Astrocyte of the cerebellum (primary cell): Measurements from ENCODE around the gene PRKN.

Experiments
- DNase-seq: peaks from one replicate; pipeline ENCODE4 v3.0.0-alpha.2; 2011; ENCODE audit warnings: low read depth
- H3K4me3 ChIP-seq: 2 replicates; pipeline ENCODE4 v1.5.1; 2011; ENCODE audit warnings: mild to moderate bottlenecking, low read depth, low read length, moderate library complexity
- in situ Hi-C: cut with HindIII; loops from 2 replicates; pipeline ENCODE4 v1.10.0; 2017; ENCODE audit warnings: low sequenced_read_pairs
- TF ChIP-seq, protein P1 (sequence below): IDR thresholded peaks from 2 replicates; pipeline ENCODE4 v1.5.1; 2012; ENCODE audit warnings: low read length, low read depth, moderate library complexity, mild to moderate bottlenecking; ENCODE audit errors: missing control alignments

The PRKN gene

GRCh38 chr6:161432546-161432945 is 1295.0 kb downstream of the PRKN start:
- no peak for DNase-seq
- in situ Hi-C loops: no loop called here
- TF ChIP-seq, protein P1, sequence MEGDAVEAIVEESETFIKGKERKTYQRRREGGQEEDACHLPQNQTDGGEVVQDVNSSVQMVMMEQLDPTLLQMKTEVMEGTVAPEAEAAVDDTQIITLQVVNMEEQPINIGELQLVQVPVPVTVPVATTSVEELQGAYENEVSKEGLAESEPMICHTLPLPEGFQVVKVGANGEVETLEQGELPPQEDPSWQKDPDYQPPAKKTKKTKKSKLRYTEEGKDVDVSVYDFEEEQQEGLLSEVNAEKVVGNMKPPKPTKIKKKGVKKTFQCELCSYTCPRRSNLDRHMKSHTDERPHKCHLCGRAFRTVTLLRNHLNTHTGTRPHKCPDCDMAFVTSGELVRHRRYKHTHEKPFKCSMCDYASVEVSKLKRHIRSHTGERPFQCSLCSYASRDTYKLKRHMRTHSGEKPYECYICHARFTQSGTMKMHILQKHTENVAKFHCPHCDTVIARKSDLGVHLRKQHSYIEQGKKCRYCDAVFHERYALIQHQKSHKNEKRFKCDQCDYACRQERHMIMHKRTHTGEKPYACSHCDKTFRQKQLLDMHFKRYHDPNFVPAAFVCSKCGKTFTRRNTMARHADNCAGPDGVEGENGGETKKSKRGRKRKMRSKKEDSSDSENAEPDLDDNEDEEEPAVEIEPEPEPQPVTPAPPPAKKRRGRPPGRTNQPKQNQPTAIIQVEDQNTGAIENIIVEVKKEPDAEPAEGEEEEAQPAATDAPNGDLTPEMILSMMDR: no peak
- H3K4me3 ChIP-seq: no peak overlapping the region

DNA sequence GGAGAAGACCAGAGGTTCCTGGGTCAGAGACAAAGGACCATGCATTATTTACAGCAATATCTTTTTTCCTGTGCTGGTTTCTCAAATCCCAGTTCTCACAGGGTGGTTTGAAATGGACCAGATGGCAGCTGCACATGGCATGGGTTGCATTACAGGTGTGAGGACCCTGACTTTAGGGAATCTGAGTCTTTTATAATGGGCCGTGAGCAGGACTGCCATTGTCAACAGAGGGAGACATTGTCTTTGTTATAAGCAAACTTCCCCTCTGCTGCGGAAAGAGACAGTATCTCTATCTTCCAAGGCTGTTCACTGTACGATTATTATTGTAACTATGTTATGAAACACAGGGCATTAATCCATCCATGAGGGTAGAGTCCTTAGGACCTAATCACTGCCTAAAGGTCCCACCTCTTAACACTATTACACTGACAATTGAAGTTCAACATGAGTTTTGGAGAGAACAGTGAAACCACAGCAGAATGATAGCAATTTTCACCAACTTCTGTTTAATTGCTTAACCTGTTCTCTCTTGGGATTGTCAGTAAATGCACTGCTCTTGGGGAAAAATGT is 1297.6 kb downstream of the PRKN start:
- in situ Hi-C loops: no loop called here
- no peak overlapping the region for H3K4me3 ChIP-seq
- TF ChIP-seq, protein P1: peak; percentile 20
- DNase-seq: no peak

DNA sequence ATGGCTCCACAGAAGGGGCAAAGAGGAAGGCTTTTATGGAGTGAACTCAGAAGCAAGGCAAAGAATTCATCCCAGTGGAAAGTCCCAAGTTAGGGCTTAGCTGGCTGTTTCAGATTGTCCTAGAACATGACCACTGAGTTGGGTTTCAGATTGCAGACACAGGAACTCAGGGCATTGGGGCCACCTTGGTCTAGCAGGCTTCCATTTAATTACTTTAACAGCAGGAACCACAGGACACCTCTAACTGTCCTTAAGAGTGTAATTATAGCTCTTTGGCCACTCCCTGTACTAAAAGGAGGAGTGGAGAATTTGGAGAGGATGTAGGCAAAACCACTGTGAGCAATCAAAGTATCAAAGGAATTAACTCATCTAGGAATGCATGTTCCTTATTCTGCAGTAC is 1303.1 kb downstream of the PRKN start:
- no peak for DNase-seq
- H3K4me3 ChIP-seq: no peak overlapping the region
- TF ChIP-seq, protein P1: no peak
- in situ Hi-C loops: no loop called here

GRCh38 chr6:161422710-161423680 is 1304.6 kb downstream of the PRKN start:
- H3K4me3 ChIP-seq: no peak overlapping the region
- no peak for DNase-seq
- in situ Hi-C loops: no loop called here
- TF ChIP-seq, protein P1: no peak

DNA sequence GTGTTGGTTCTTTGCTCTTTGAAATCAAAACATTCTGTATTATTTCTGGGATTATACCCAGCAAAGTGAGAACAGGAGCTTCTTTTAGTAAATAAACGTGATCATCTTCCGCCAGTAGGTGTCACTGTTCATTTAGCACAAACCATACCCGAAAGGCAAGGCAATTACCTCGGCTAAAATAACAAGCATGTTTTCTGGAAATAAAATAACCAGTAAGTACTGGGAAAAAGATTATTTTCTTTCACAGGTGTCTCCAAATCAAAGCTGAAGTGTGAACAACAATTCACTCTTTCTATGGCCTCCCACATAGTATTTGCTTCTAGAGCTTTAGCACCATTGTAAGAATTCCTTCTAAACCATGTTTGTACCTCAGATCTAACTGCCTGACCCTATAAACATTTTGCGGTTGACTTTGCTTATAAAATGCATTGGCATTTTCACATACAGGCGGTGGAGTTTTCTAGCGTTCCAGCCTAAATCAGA is 1309.1 kb downstream of the PRKN start:
- in situ Hi-C loops: no loop called here

More for the DNA sequence above, 1309.1 kb downstream of the PRKN start:
- TF ChIP-seq, protein P1: peak; percentile 59
- no peak overlapping the region for H3K4me3 ChIP-seq
- DNase-seq: peak; percentile 98
